Measurements from ENCODE around the gene LINC00632.
A peak's percentile ranks its signal among the peaks of the same experiment; 100 is the strongest.
"Not testable (repeated sequence)": the region's sequence is repeated elsewhere in the genome, so short reads cannot be mapped to it uniquely, and the experiment has no call there.

LINC00632 gene

DNA sequence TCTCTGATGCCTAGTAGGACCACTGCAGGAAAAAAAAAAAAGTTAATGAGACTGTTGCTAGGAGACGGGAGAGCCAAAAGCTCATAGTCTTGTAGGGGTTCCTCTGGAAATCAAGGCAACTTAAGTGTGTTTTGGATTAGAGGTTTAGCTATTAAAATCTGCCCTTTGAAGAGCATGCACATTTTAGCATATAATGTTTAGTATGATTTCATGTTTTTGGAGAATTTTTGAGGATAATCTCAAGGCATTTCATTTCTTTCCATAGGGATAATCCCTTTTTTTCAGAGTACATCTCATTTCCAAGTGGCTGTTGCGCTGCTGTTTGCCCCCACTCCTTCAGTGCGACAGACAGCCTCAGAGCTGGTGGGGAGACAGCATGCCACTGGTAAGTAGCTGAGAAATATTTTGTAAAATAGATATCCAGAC, at the start of gene LINC00632:
TSS of gene LINC00632 (plus strand) at position 339 of the 426 bp plus-strand sequence.
- no peak for DNase-seq

- peak; percentile 1 for DNase-seq
Observed at GRCh38 chrX:140661643-140662042, 47.9 kb upstream of the LINC00632 start.

- peak; percentile 2 for DNase-seq
Observed at GRCh38 chrX:140664939-140665338, 44.6 kb upstream of the LINC00632 start.

GRCh38 chrX:140672840-140673731, 36.5 kb upstream of the LINC00632 start:
- DNase-seq: no peak

GRCh38 chrX:140687706-140688105, 21.9 kb upstream of the LINC00632 start:
- no peak for DNase-seq

DNA sequence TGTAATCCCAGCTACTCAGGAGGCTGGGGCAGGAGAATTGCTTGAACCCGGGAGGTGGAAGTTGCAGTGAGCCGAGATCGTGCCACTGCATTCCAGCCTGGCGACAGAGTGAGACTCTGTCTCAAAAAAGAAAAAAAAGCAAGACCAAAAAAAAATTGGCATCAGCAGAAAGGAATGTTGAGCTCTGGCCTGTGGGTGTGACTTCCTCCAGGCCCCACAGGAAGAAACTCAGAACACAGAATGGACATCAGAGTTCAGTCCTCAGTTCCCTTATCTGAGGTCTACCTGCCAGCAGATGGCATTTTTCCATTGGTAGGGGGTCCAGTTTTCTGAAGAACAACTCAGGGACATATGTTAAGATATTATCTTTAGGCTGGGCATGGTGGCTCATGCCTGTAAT, 18.0 kb upstream of the LINC00632 start:
- not testable (repeated sequence) for DNase-seq

GRCh38 chrX:140697618-140698017, 11.9 kb upstream of the LINC00632 start:
- DNase-seq: no peak

GRCh38 chrX:140701480-140701879, 8.1 kb upstream of the LINC00632 start:
- DNase-seq: peak; percentile 3

GRCh38 chrX:140710710-140711109, 1.2 kb downstream of the LINC00632 start:
- no peak for DNase-seq

- DNase-seq: no peak
Observed at GRCh38 chrX:140711894-140712293, 2.3 kb downstream of the LINC00632 start.

- no peak for DNase-seq
Observed at GRCh38 chrX:140712413-140713173, 3.0 kb downstream of the LINC00632 start.

DNA sequence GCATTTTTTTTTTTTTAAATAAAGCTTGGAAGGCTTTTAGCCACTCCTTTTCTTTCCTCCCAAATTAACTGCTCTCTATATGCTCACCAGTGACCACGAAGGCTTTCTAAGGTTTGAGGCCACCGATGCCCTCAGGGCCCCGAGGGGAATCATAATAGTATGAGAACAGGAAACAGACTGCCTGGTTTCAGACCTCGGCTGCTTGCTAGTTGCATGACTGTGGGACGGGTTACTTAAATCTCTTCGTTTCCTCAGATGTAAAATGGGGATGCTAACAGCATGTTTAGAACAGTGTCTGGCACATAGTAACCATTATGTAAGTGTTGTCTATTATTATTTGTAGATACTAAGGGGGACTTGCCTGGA, 3.6 kb downstream of the LINC00632 start:
- no peak for DNase-seq

- peak; percentile 1 for DNase-seq
Observed at GRCh38 chrX:140715787-140716186, 6.2 kb downstream of the LINC00632 start.

- DNase-seq: no peak
Observed at GRCh38 chrX:140723121-140723715, 13.7 kb downstream of the LINC00632 start.

GRCh38 chrX:140724309-140724708, 14.8 kb downstream of the LINC00632 start:
- no peak for DNase-seq

DNA sequence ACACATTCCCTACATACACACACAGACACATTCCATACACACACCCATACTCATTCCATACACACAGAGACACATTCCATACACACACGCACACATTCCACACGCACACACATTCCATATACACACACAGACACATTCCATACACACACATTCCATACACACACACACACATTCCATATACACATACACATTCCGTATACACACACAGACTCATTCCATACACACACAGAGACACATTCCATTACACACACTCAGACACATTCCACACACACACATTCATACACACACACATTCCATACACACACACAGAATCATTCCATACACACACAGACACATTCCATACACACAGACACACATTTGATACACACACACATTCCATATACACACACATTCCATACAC, 15.2 kb downstream of the LINC00632 start:
- DNase-seq: no peak

DNA sequence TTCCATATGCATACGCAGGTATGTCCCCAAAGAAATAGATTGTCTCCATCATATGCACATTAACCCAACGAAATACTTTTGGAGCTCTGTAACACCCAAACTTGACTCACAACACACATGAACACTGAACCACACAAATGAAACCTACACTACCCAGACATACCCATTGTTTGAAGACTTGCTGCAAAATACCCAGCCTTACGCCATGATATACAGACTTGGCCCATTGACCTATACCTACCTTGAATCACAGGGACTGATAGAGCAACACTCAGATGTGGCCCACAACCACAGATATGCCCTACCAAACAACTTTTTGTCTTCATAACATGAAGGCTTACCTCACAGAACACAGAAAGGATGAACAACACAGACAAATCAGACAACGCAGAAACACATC, 15.9 kb downstream of the LINC00632 start:
- DNase-seq: no peak

DNA sequence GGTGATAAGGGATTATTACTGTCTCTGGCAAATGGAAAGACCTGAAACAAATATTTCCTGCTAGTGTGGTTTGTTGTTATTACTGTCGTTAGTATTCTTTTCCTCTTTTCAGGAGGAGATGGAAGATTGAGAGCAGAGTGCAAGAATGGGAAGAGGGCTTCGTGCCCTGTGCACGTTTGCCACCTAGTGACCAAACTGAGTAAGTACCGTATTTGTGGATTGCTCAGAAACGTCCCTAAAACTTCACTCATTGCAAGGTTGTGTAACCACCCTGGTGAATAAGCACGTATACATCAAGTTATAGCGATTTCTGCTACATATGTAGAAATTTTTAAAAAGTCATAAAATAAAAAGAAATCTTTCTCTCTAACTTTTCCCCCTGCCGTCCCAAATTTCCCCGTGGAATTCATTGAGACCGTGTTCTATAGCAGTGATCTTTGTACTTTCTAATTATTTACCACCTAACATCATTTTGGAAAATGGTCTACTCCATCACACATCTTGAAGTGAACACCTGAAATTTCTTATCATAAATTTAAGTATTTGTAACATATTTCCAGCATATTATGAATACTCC, 24.3 kb downstream of the LINC00632 start:
- DNase-seq: peak; percentile 49

GRCh38 chrX:140744085-140744484, 34.5 kb downstream of the LINC00632 start:
- DNase-seq: no peak

DNA sequence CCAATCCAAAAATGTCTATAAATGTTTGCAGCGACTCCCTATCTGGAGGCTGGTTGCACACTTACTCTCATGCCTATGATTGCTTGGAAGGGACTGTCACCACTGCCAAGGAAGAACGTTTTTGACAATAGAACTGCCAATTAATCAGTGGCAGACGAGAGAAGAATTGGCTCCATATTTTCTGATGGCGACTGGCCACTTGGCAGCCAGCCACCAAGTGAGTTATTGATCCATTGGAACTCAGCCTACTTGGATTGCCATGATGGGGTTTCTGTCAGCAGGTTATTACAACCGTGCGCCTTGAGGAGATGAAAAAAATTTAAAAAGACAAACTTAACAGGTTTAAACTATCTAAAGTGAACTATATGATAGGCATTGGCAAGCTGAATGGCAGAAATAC, 47.4 kb downstream of the LINC00632 start:
- DNase-seq: no peak

DNA sequence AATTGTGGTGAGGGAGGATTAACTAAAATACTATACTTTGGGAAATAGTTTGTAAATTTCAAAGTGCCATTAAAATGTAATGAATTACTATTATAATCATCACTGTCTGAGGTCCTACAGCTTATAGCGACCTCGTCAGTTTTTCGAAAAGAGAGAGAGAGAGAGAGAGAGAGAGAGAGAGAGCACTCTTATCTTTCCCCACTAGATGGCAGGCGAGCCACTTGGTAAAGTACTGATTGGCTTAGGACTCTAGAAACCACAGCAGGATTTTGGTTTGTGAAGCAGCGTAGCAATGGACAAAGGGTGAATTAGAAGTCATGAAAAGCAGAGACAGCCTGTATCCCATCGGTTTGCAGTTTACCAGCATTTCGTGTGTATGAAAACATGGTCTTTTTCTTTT, 52.5 kb downstream of the LINC00632 start:
- DNase-seq: peak; percentile 47

GRCh38 chrX:140764401-140764919, 54.9 kb downstream of the LINC00632 start:
- peak; percentile 30 for DNase-seq

Data from HCEC 1CT (cell line).